ENCODE results near the gene KCND2.

KCND2 gene

DNA sequence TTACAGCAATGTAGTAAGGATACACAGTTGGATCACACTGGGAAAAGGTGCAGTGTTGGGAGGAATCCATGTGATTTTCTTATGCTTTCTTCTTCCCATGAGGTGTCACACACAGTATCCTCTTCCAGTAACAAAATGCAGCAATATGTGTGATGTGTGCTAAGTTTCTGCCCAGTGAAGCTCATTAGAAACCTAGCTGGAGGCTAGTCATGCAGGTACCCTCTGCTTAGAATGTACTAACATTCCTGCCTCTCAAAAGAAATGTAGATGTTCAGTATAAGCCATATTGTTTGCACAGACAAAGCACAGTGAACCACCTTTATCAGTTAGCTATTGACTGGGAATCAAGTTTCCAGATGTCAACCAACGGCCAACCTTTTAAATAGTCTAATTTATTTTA is 12.9 kb upstream of the KCND2 start:
- WGBS (ENCODE audit: insufficient coverage, insufficient read length) = no CpG with 5 or more reads among the region's 1 CpG
- Histone ChIP-seq H3K4me1 (ENCODE audit: control insufficient read depth, insufficient read depth, low read length) (no peaks in the 10 kb centered on the region; the same call in 1 of the 2 replicates), H3K36me3 (ENCODE audit: control insufficient read depth, insufficient read depth, low read length) (0 out of 2 replicates have a peak, but pooled peaks cover 3% of the 10 kb centered on the region), H3K4me3 (ENCODE audit: low read length) (no peak overlapping the region), H3K27ac (ENCODE audit: low read length) (no peak overlapping the region), H3K27me3 (ENCODE audit: control insufficient read depth, insufficient read depth, low read length) (no peaks in the 10 kb centered on the region), H3K9me3 (ENCODE audit: control insufficient read depth, insufficient read depth, low read length) (peaks cover 2% of the 10 kb centered on the region; the same call in 1 of the 2 replicates)
- no peak for DNase-seq (ENCODE audit: low read depth, low spot score)

GRCh38 chr7:120272261-120272660 is 714 bp upstream of the KCND2 start:
- Histone ChIP-seq H3K4me1 (ENCODE audit: control insufficient read depth, insufficient read depth, low read length) (peaks cover 4% of the 10 kb centered on the region), H3K4me3 (ENCODE audit: low read length) (peak overlapping the region; percentile 77; the same call in 1 of the 2 replicates), H3K9me3 (ENCODE audit: control insufficient read depth, insufficient read depth, low read length) (no peaks in the 10 kb centered on the region), H3K36me3 (ENCODE audit: control insufficient read depth, insufficient read depth, low read length) (no peaks in the 10 kb centered on the region), H3K27me3 (ENCODE audit: control insufficient read depth, insufficient read depth, low read length) (no peaks in the 10 kb centered on the region), H3K27ac (ENCODE audit: low read length) (no peak overlapping the region)
- WGBS (ENCODE audit: insufficient coverage, insufficient read length) = no CpG with 5 or more reads among the region's 17 CpGs
- no peak for DNase-seq (ENCODE audit: low read depth, low spot score)

- no peaks in the 10 kb centered on the region for H3K36me3 ChIP-seq (ENCODE audit: control insufficient read depth, insufficient read depth, low read length)
- H3K27me3 ChIP-seq (ENCODE audit: control insufficient read depth, insufficient read depth, low read length) = no peaks in the 10 kb centered on the region
- H3K4me3 ChIP-seq (ENCODE audit: low read length) = peak overlapping the region; percentile 77
- peaks cover 4% of the 10 kb centered on the region for H3K4me1 ChIP-seq (ENCODE audit: control insufficient read depth, insufficient read depth, low read length)
- H3K9me3 ChIP-seq (ENCODE audit: control insufficient read depth, insufficient read depth, low read length) = no peaks in the 10 kb centered on the region
- H3K27ac ChIP-seq (ENCODE audit: low read length) = no peak overlapping the region
- no CpG with 5 or more reads among the region's 38 CpGs for WGBS (ENCODE audit: insufficient coverage, insufficient read length)
- DNase-seq (ENCODE audit: low read depth, low spot score) = no peak
These were observed 551 bp downstream of the KCND2 start for GRCh38 chr7:120273476-120273975.

GRCh38 chr7:120274482-120274881 is 1.5 kb downstream of the KCND2 start:
- Histone ChIP-seq H3K4me1 (ENCODE audit: control insufficient read depth, insufficient read depth, low read length) (peaks cover 4% of the 10 kb centered on the region), H3K4me3 (ENCODE audit: low read length) (no peak overlapping the region), H3K27ac (ENCODE audit: low read length) (no peak overlapping the region), H3K9me3 (ENCODE audit: control insufficient read depth, insufficient read depth, low read length) (no peaks in the 10 kb centered on the region), H3K36me3 (ENCODE audit: control insufficient read depth, insufficient read depth, low read length) (no peaks in the 10 kb centered on the region), H3K27me3 (ENCODE audit: control insufficient read depth, insufficient read depth, low read length) (no peaks in the 10 kb centered on the region)
- no peak for DNase-seq (ENCODE audit: low read depth, low spot score)
- no CpG with 5 or more reads among the region's 16 CpGs for WGBS (ENCODE audit: insufficient coverage, insufficient read length)

- Histone ChIP-seq H3K4me1 (ENCODE audit: control insufficient read depth, insufficient read depth, low read length) (peaks cover 4% of the 10 kb centered on the region), H3K36me3 (ENCODE audit: control insufficient read depth, insufficient read depth, low read length) (no peaks in the 10 kb centered on the region), H3K9me3 (ENCODE audit: control insufficient read depth, insufficient read depth, low read length) (no peaks in the 10 kb centered on the region), H3K27ac (ENCODE audit: low read length) (no peak overlapping the region), H3K27me3 (ENCODE audit: control insufficient read depth, insufficient read depth, low read length) (no peaks in the 10 kb centered on the region), H3K4me3 (ENCODE audit: low read length) (no peak overlapping the region)
- DNase-seq (ENCODE audit: low read depth, low spot score) = no peak
- no CpG with 5 or more reads among the region's 27 CpGs for WGBS (ENCODE audit: insufficient coverage, insufficient read length)
These were observed 1.9 kb downstream of the KCND2 start for GRCh38 chr7:120274899-120275298.

DNA sequence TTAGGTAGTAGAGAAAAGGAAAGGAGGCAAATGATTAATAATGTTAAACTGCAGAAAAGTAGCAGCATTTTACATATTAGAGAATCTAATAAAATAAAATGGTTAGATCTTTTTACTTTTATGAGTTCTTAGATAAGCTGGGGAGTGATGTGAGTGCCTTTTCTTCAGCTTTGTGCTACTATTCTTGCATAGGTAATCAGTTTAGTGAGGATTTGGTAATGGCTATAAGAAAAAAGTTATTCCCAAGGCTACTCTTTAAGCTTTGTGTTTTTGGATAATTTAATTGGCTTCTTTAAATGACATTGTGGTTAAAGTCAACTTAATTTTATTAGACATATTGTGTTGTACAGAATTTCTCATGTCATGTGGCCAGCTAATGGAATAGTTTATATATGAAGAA is 3.7 kb downstream of the KCND2 start:
- H3K4me3 ChIP-seq (ENCODE audit: low read length) = no peak overlapping the region
- peaks cover 4% of the 10 kb centered on the region for H3K4me1 ChIP-seq (ENCODE audit: control insufficient read depth, insufficient read depth, low read length)

GRCh38 chr7:120278773-120279172 is 5.8 kb downstream of the KCND2 start:
- Histone ChIP-seq H3K36me3 (ENCODE audit: control insufficient read depth, insufficient read depth, low read length) (no peaks in the 10 kb centered on the region), H3K4me3 (ENCODE audit: low read length) (no peak overlapping the region), H3K27ac (ENCODE audit: low read length) (no peak overlapping the region), H3K27me3 (ENCODE audit: control insufficient read depth, insufficient read depth, low read length) (no peaks in the 10 kb centered on the region), H3K4me1 (ENCODE audit: control insufficient read depth, insufficient read depth, low read length) (peaks cover 3% of the 10 kb centered on the region), H3K9me3 (ENCODE audit: control insufficient read depth, insufficient read depth, low read length) (no peaks in the 10 kb centered on the region)
- WGBS (ENCODE audit: insufficient coverage, insufficient read length) = no CpG with 5 or more reads among the region's 3 CpGs
- DNase-seq (ENCODE audit: low read depth, low spot score) = no peak

More for the DNA sequence above, 3.7 kb downstream of the KCND2 start:
- H3K9me3 ChIP-seq (ENCODE audit: control insufficient read depth, insufficient read depth, low read length) = no peaks in the 10 kb centered on the region
- DNase-seq (ENCODE audit: low read depth, low spot score) = no peak
- H3K36me3 ChIP-seq (ENCODE audit: control insufficient read depth, insufficient read depth, low read length) = no peaks in the 10 kb centered on the region
- no peaks in the 10 kb centered on the region for H3K27me3 ChIP-seq (ENCODE audit: control insufficient read depth, insufficient read depth, low read length)
- H3K27ac ChIP-seq (ENCODE audit: low read length) = no peak overlapping the region

GRCh38 chr7:120280743-120281142 is 7.8 kb downstream of the KCND2 start:
- Histone ChIP-seq H3K27me3 (ENCODE audit: control insufficient read depth, insufficient read depth, low read length) (no peaks in the 10 kb centered on the region), H3K9me3 (ENCODE audit: control insufficient read depth, insufficient read depth, low read length) (no peaks in the 10 kb centered on the region), H3K4me1 (ENCODE audit: control insufficient read depth, insufficient read depth, low read length) (no peaks in the 10 kb centered on the region), H3K27ac (ENCODE audit: low read length) (no peak overlapping the region), H3K36me3 (ENCODE audit: control insufficient read depth, insufficient read depth, low read length) (no peaks in the 10 kb centered on the region), H3K4me3 (ENCODE audit: low read length) (no peak overlapping the region)
- no CpG with 5 or more reads among the region's 3 CpGs for WGBS (ENCODE audit: insufficient coverage, insufficient read length)
- no peak for DNase-seq (ENCODE audit: low read depth, low spot score)

GRCh38 chr7:120293027-120293426 is 20.1 kb downstream of the KCND2 start:
- no peaks in the 10 kb centered on the region for H3K9me3 ChIP-seq (ENCODE audit: control insufficient read depth, insufficient read depth, low read length)
- no peak overlapping the region for H3K4me3 ChIP-seq (ENCODE audit: low read length)
- H3K4me1 ChIP-seq (ENCODE audit: control insufficient read depth, insufficient read depth, low read length) = no peaks in the 10 kb centered on the region
- no peak for DNase-seq (ENCODE audit: low read depth, low spot score)
- H3K36me3 ChIP-seq (ENCODE audit: control insufficient read depth, insufficient read depth, low read length) = no peaks in the 10 kb centered on the region
- H3K27me3 ChIP-seq (ENCODE audit: control insufficient read depth, insufficient read depth, low read length) = no peaks in the 10 kb centered on the region
- H3K27ac ChIP-seq (ENCODE audit: low read length) = no peak overlapping the region

DNA sequence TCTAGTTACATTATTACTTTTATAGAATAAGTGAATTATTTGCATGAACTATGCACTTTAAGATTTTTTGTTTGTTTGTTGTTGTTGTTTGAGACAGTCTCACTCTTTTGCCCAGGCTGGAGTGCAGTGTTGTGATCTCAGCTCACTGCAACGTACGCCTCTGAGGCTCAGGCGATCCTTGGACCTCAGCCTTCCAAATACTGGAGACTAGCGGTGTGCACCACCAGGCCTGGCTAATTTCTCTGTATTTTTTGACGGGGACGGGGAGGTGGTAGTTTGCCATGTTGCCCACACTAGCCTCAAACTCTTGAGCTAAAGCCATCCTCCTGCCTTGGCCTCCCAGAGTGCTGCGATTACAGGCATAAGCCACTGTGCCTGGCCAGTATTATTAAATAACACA is 29.2 kb downstream of the KCND2 start:
- Histone ChIP-seq H3K27me3 (ENCODE audit: control insufficient read depth, insufficient read depth, low read length) (no peaks in the 10 kb centered on the region), H3K27ac (ENCODE audit: low read length) (no peak overlapping the region)
- no CpG with 5 or more reads among the region's 7 CpGs for WGBS (ENCODE audit: insufficient coverage, insufficient read length)

DNA sequence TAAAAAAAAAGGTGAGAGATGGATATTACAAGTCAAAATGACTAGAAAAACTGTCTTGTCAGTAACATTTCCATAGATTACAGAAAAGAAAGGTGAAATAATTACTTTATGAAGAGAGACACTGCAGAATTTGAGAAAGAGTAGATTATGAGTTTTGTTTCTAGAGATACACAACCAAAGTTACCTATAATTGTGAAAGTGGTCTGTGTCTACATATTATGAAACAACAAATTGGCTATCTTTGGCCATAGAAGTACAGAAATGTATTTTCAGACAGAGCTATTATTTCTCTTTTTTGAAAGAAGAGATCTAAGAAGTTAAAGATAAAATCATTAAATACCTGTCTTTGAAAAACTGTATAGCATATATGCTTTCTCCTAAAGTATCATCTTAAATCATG is 30.1 kb downstream of the KCND2 start:
- Histone ChIP-seq H3K36me3 (ENCODE audit: control insufficient read depth, insufficient read depth, low read length) (no peaks in the 10 kb centered on the region), H3K9me3 (ENCODE audit: control insufficient read depth, insufficient read depth, low read length) (no peaks in the 10 kb centered on the region), H3K27ac (ENCODE audit: low read length) (no peak overlapping the region), H3K4me3 (ENCODE audit: low read length) (no peak overlapping the region), H3K4me1 (ENCODE audit: control insufficient read depth, insufficient read depth, low read length) (no peaks in the 10 kb centered on the region), H3K27me3 (ENCODE audit: control insufficient read depth, insufficient read depth, low read length) (no peaks in the 10 kb centered on the region)
- DNase-seq (ENCODE audit: low read depth, low spot score) = no peak

More for the DNA sequence above, 29.2 kb downstream of the KCND2 start:
- Histone ChIP-seq H3K36me3 (ENCODE audit: control insufficient read depth, insufficient read depth, low read length) (no peaks in the 10 kb centered on the region), H3K4me3 (ENCODE audit: low read length) (no peak overlapping the region), H3K4me1 (ENCODE audit: control insufficient read depth, insufficient read depth, low read length) (no peaks in the 10 kb centered on the region), H3K9me3 (ENCODE audit: control insufficient read depth, insufficient read depth, low read length) (no peaks in the 10 kb centered on the region)
- DNase-seq (ENCODE audit: low read depth, low spot score) = no peak
